DND-41 (cell line): ENCODE data around the gene MYT1.

Experiments
- ATAC-seq: fragments of 200-7000 bp; cut with Tn5 transposase; 3 replicates; pipeline ENCODE4 v1.9.1; 2021; ENCODE audit warnings: low read depth; ENCODE audit not compliant: insufficient read depth
- DNase-seq: peaks from one replicate; pipeline ENCODE4 v3.0.0-alpha.2; 2020
- H2AFZ ChIP-seq: 2 replicates; pipeline ENCODE4 v1.6.0; 2012; ENCODE audit warnings: low read depth, low read length
- H3K27ac ChIP-seq: 2 replicates; pipeline ENCODE4 v1.5.1; 2012; ENCODE audit warnings: low read length, inconsistent platforms
- H3K27me3 ChIP-seq: fragments of 200-600 bp; sonication (generic); 2 replicates; pipeline ENCODE4 v1.6.0; 2012; ENCODE audit warnings: low read length, mild to moderate bottlenecking, inconsistent platforms; ENCODE audit not compliant: insufficient read depth, poor library complexity
- H3K36me3 ChIP-seq: 2 replicates; pipeline ENCODE4 v1.5.1; 2012; ENCODE audit warnings: low read length, inconsistent platforms; ENCODE audit not compliant: insufficient read depth
- H3K4me1 ChIP-seq: 2 replicates; pipeline ENCODE4 v1.5.1; 2012; ENCODE audit warnings: mild to moderate bottlenecking, low read length; ENCODE audit not compliant: insufficient read depth
- H3K4me2 ChIP-seq: 2 replicates; pipeline ENCODE4 v1.6.0; 2012; ENCODE audit warnings: mild to moderate bottlenecking, moderate library complexity, low read length, inconsistent platforms; ENCODE audit not compliant: insufficient read depth
- H3K4me3 ChIP-seq, 2 experiments: fragments of 200-600 bp in 1 of 2; shearing (Covaris generic) in 1 of 2; 2 replicates each; pipeline ENCODE4 v1.5.1; 2012 to 2016; ENCODE audit warnings: inconsistent platforms in 2 of 2, low read length in 2 of 2, mild to moderate bottlenecking in 2 of 2, low read depth in 1 of 2, moderate library complexity in 1 of 2
- H3K79me2 ChIP-seq: 2 replicates; pipeline ENCODE4 v1.6.0; 2012; ENCODE audit warnings: low read length, inconsistent platforms; ENCODE audit not compliant: insufficient read depth
- H3K9ac ChIP-seq: 2 replicates; pipeline ENCODE4 v1.6.0; 2012; ENCODE audit warnings: low read depth, mild to moderate bottlenecking, inconsistent platforms, low read length, moderate library complexity
- H3K9me3 ChIP-seq: 2 replicates; pipeline ENCODE4 v1.5.1; 2012; ENCODE audit warnings: low read length, moderate library complexity, mild to moderate bottlenecking, inconsistent platforms; ENCODE audit not compliant: insufficient read depth, severe bottlenecking
- H4K20me1 ChIP-seq: 2 replicates; pipeline ENCODE4 v1.6.0; 2012; ENCODE audit warnings: low read length; ENCODE audit not compliant: insufficient read depth
- EZH2 ChIP-seq: IDR thresholded peaks from 3 replicates; pipeline ENCODE4 v1.6.1; 2012; ENCODE audit warnings: borderline replicate concordance, low read depth, mild to moderate bottlenecking, moderate library complexity, low read length, inconsistent platforms; ENCODE audit not compliant: severe bottlenecking
- TF ChIP-seq, protein P1 (sequence below): IDR thresholded peaks from 2 replicates; pipeline ENCODE4 v1.5.1; 2012; ENCODE audit warnings: borderline replicate concordance, low read length, moderate library complexity, mild to moderate bottlenecking; ENCODE audit not compliant: poor library complexity, severe bottlenecking; ENCODE audit errors: extremely low read depth

The MYT1 gene

DNA sequence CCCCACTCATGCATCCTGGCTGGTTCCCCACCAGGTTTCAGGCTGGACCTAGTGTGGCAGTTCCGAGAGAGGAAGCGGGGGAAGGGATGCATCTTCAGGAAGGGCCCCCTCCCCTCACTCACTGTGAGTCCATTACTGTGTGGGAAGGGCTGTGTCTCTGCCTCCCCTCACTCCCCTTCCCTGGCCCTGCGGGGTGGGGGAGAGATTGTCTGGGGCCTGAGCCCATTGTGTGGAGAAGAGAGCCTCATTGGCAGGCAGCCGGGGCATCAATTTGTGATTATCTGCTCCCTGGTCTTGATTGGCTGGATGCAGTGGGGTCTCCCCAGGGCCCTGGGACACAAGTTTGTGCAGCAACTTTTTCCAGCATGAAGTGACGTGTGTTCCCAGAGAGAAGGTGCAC is 4.1 kb upstream of the MYT1 start:
- Histone ChIP-seq H3K79me2 (no peaks in the 10 kb centered on the region), H3K9me3 (no peaks in the 10 kb centered on the region), H3K4me1 (no peaks in the 10 kb centered on the region), H3K36me3 (no peaks in the 10 kb centered on the region), H3K27me3 (peaks cover 5% of the 10 kb centered on the region), H3K4me2 (no peak overlapping the region), H3K4me3 (no peak overlapping the region), H3K27ac (no peak overlapping the region), H2AFZ (no peak overlapping the region), H3K9ac (no peak overlapping the region), H4K20me1 (peaks cover 26% of the 10 kb centered on the region)
- ATAC-seq (no peak), DNase-seq (no peak)
- TF ChIP-seq, protein P1, sequence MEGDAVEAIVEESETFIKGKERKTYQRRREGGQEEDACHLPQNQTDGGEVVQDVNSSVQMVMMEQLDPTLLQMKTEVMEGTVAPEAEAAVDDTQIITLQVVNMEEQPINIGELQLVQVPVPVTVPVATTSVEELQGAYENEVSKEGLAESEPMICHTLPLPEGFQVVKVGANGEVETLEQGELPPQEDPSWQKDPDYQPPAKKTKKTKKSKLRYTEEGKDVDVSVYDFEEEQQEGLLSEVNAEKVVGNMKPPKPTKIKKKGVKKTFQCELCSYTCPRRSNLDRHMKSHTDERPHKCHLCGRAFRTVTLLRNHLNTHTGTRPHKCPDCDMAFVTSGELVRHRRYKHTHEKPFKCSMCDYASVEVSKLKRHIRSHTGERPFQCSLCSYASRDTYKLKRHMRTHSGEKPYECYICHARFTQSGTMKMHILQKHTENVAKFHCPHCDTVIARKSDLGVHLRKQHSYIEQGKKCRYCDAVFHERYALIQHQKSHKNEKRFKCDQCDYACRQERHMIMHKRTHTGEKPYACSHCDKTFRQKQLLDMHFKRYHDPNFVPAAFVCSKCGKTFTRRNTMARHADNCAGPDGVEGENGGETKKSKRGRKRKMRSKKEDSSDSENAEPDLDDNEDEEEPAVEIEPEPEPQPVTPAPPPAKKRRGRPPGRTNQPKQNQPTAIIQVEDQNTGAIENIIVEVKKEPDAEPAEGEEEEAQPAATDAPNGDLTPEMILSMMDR = no peak

DNA sequence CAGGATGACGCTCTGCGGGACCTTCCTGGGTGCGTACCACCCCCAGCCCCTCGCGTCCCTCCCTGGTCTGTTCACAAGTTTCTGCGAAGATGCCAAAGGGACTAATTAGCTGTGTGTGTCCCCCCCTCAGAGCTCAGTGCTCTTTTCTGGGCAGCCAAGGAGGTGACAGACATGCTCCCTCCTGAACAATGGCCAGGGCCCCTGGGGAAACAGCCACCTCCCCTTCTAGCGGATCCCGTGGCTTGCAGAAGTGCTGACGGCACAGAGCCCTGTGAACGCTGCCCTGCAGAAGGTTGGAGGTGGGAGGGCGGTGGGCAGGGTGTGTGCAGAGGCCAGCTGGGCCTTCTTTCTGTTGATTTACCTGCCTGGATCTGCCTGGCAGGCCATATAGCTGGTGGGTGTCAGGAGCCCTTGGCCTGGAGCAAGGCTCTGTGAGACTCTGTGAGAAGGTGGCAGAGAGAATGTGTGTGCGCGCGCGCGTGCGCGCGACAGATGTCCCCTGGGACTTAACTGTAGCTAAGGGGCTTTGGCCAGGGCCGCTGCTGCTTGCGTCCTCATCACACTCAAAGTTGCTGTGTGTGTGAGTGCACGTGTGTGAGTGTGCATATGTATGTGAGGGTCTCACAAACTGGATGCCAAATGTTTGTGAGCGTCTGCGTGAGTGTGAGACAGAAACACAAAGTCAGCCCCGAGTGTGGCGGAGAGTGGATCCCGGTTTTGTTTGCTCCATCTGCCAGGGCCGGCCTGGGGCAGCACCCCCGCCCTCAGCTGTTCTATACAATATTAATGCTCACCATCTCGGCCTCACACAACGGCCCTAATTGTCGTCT is 3.5 kb upstream of the MYT1 start:
- Histone ChIP-seq H4K20me1 (peaks cover 26% of the 10 kb centered on the region), H3K4me1 (no peaks in the 10 kb centered on the region), H3K27me3 (peaks cover 5% of the 10 kb centered on the region), H3K9ac (no peak overlapping the region), H3K9me3 (no peaks in the 10 kb centered on the region), H3K36me3 (no peaks in the 10 kb centered on the region), H3K4me3 (no peak overlapping the region), H2AFZ (no peak overlapping the region), H3K27ac (no peak overlapping the region), H3K79me2 (no peaks in the 10 kb centered on the region), H3K4me2 (no peak overlapping the region)
- ATAC-seq (no peak), DNase-seq (no peak)
- TF ChIP-seq EZH2 = no peak
- TF ChIP-seq, protein P1 = no peak

DNA sequence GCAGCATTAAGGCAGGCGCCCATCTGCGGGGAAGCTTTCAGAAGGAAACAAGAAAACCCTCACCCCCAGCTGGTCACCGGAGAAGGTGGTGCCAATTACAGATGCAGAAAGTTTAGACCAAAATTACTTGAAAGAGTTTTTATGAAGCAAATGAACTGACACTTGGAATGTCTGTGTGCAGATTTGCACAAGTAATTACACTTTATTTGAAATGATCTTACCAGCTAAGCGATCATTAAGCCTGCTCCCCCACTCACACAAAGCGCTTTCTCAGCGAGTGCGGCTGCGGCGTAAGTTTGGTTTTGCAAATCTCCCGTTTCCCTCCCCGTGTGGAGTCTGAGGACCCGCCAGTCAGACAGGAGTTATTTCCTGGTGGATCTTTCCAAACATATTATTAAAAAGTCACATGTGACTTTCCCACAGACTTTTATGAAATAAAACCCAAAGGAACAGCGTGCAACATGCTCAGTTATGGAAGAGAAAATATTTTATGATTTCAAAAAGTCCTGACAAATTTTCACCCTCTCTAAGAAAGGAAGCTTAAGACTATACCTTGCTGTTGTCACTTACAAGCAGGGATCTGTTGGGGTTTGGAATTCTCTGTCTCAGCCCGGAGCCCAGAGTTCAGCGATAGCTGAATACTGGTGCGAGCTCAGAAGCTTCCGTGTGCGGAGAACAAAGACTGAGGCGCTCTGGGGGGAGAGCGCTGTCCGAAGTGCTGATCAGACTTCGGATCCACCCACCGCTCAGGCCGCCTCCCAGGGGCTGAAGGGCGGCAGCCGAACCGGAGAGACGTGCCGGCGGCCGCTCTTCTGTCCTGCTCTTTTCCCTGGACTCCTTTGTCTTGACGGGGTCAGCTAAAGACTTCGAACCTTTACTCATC is 2.7 kb upstream of the MYT1 start:
- Histone ChIP-seq H3K36me3 (no peaks in the 10 kb centered on the region), H3K9ac (no peak overlapping the region), H3K9me3 (no peaks in the 10 kb centered on the region), H3K79me2 (no peaks in the 10 kb centered on the region), H3K4me1 (no peaks in the 10 kb centered on the region), H3K4me2 (no peak overlapping the region), H4K20me1 (peaks cover 23% of the 10 kb centered on the region), H3K27ac (no peak overlapping the region), H3K4me3 (no peak overlapping the region), H3K27me3 (peaks cover 5% of the 10 kb centered on the region), H2AFZ (no peak overlapping the region)
- peak; percentile 80 for ATAC-seq
- peak; percentile 43 for DNase-seq
- TF ChIP-seq, protein P1 = no peak
- TF ChIP-seq EZH2 = no peak
